Natural killer cell (primary cell): ENCODE data around the gene CACNB3. TPM values are rescaled to one million over a fixed set of nuclear protein-coding genes. Genes with fewer than 3 reads are reported as not detected.

Experiments
- ATAC-seq, 3 donors: fragments of 150-1000 bp in 2 of 3; fragments of 200-7000 bp in 1 of 3; cut with Tn5 transposase; 1 replicate in 1 of 3; 2 replicates in 2 of 3; pipeline ENCODE4 v1.10.0; 2021; ENCODE audit warnings: mild to moderate bottlenecking in 2 of 3, moderate library complexity in 2 of 3
- DNase-seq, 2 donors: peaks; one replicate each; pipeline versions ENCODE4 v3.0.0 to v3.0.0-alpha.2; 2013 to 2021; ENCODE audit warnings: mixed read lengths in 1 of 2
- H3K27ac ChIP-seq: one replicate; pipeline ENCODE4 v1.5.1; 2013; ENCODE audit warnings: mild to moderate bottlenecking, low read length
- H3K27me3 ChIP-seq: one replicate; pipeline ENCODE4 v1.6.1; 2013; ENCODE audit warnings: low read length; ENCODE audit not compliant: control insufficient read depth, insufficient read depth
- H3K36me3 ChIP-seq: one replicate; pipeline ENCODE4 v1.6.1; 2013; ENCODE audit warnings: low read length; ENCODE audit not compliant: control insufficient read depth, insufficient read depth
- H3K4me1 ChIP-seq: one replicate; pipeline ENCODE4 v1.6.1; 2013; ENCODE audit warnings: low read length; ENCODE audit not compliant: control insufficient read depth, insufficient read depth
- H3K4me3 ChIP-seq: one replicate; pipeline ENCODE4 v1.5.1; 2013; ENCODE audit warnings: low read length
- H3K9me3 ChIP-seq: one replicate; pipeline ENCODE4 v1.6.1; 2013; ENCODE audit warnings: low read length; ENCODE audit not compliant: control insufficient read depth, insufficient read depth
- H3K27ac Mint-ChIP-seq, 2 donors: one replicate each; pipeline ENCODE4 v1.8.0; 2022; ENCODE audit warnings: mild to moderate bottlenecking in 2 of 2, mixed read lengths in 2 of 2, moderate library complexity in 1 of 2
- H3K27me3 Mint-ChIP-seq, 2 donors: one replicate each; pipeline ENCODE4 v1.8.0; 2022; ENCODE audit warnings: low read depth in 2 of 2, mixed read lengths in 2 of 2
- H3K36me3 Mint-ChIP-seq: one replicate; pipeline ENCODE4 v1.8.0; 2022; ENCODE audit warnings: mixed read lengths
- H3K4me1 Mint-ChIP-seq, 2 donors: one replicate each; pipeline ENCODE4 v1.8.0; 2022; ENCODE audit warnings: mixed read lengths in 2 of 2
- H3K4me3 Mint-ChIP-seq: one replicate; pipeline ENCODE4 v1.8.0; 2022; ENCODE audit warnings: mild to moderate bottlenecking, moderate library complexity, mixed read lengths
- H3K9me3 Mint-ChIP-seq, 2 donors: one replicate each; pipeline ENCODE4 v1.8.0; 2022; ENCODE audit warnings: mixed read lengths in 2 of 2
- CTCF ChIP-seq: fragments of 200-600 bp; IDR thresholded peaks from one replicate; pipeline ENCODE4 v1.8.0; 2022; ENCODE audit warnings: antibody characterized with exemption
- WGBS: methylation state at CpG from one replicate; pipeline ENCODE4 v1.1.7; 2013; ENCODE audit warnings: missing lambda C conversion rate; ENCODE audit not compliant: insufficient coverage; 5-methylcytosine and 5-hydroxymethylcytosine counted together
- intact Hi-C: fragments of 100-400 bp; cut with micrococcal nuclease; formaldehyde crosslinking; loops from one replicate; pipeline ENCODE4 v1.14.2; 2022
- total RNA-seq, 4 donors: library from RNA; stranded (reverse); fragments of 120-200 nt in 1 of 4; gene quantifications; one replicate each; pipeline versions ENCODE4 v1.2.3 to v1.2.4, GENCODE V29; 2013 to 2022

The CACNB3 gene
- total RNA-seq, 3 donors from 2014 or later (not counting 1 experiment from before 2014, with no cell fraction given), result 7.2 to 12.4 (median 12.2) TPM

- no peaks in the 10 kb centered on the region for H3K36me3 Mint-ChIP-seq
- Histone ChIP-seq H3K4me1 (peaks cover 21% of the 10 kb centered on the region), H3K27ac (no peak overlapping the region), H3K9me3 (no peaks in the 10 kb centered on the region), H3K27me3 (peaks cover 9% of the 10 kb centered on the region), H3K4me3 (no peak overlapping the region), H3K36me3 (no peaks in the 10 kb centered on the region)
- peaks cover 18 to 36% of the 10 kb centered on the region in 2 donors for H3K4me1 Mint-ChIP-seq
- no peak for DNase-seq
- ATAC-seq, result no peak
- no peak overlapping the region for H3K4me3 Mint-ChIP-seq
- H3K27ac Mint-ChIP-seq, result no peak overlapping the region
- peaks cover 6 to 8% of the 10 kb centered on the region in 2 donors for H3K27me3 Mint-ChIP-seq
- TF ChIP-seq CTCF, result no peak
- 97% methylated on average over 5 of the region's 5 CpGs for WGBS
- intact Hi-C loops, result no loop called here
- H3K9me3 Mint-ChIP-seq, result no peaks in the 10 kb centered on the region
These were observed 6.7 kb upstream of the CACNB3 start for GRCh38 chr12:48811437-48812090.

- H3K4me1 Mint-ChIP-seq, result peaks cover 12 to 36% of the 10 kb centered on the region in 2 donors
These were observed 5.9 kb upstream of the CACNB3 start for GRCh38 chr12:48812389-48812788.

GRCh38 chr12:48813465-48814261 is 4.6 kb upstream of the CACNB3 start:
- peak in 1 of 2 donors; percentile 30 for DNase-seq

More at GRCh38 chr12:48812389-48812788, 5.9 kb upstream of the CACNB3 start:
- Histone ChIP-seq H3K36me3 (no peaks in the 10 kb centered on the region), H3K27me3 (peaks cover 11% of the 10 kb centered on the region), H3K4me1 (peaks cover 21% of the 10 kb centered on the region), H3K9me3 (no peaks in the 10 kb centered on the region), H3K27ac (no peak overlapping the region), H3K4me3 (no peak overlapping the region)
- H3K9me3 Mint-ChIP-seq, result no peaks in the 10 kb centered on the region
- intact Hi-C loops, result no loop called here
- 94% methylated on average over 2 of the region's 2 CpGs for WGBS
- peak overlapping the region; percentile 80 for H3K4me3 Mint-ChIP-seq
- H3K36me3 Mint-ChIP-seq, result no peaks in the 10 kb centered on the region
- no peak overlapping the region for H3K27ac Mint-ChIP-seq
- H3K27me3 Mint-ChIP-seq, result peaks cover 8 to 16% of the 10 kb centered on the region in 2 donors
- DNase-seq (no peak), ATAC-seq (no peak)
- TF ChIP-seq CTCF, result no peak

More at GRCh38 chr12:48813465-48814261, 4.6 kb upstream of the CACNB3 start:
- Mint-ChIP-seq H3K36me3 (no peaks in the 10 kb centered on the region), H3K27me3 (peaks cover 8 to 16% of the 10 kb centered on the region in 2 donors), H3K4me3 (peak overlapping the region; percentile 93), H3K9me3 (no peaks in the 10 kb centered on the region), H3K4me1 (peaks cover 12 to 46% of the 10 kb centered on the region in 2 donors), H3K27ac (peak overlapping the region in 1 of 2 donors; percentile 73)
- Histone ChIP-seq H3K9me3 (no peaks in the 10 kb centered on the region), H3K4me1 (peaks cover 30% of the 10 kb centered on the region), H3K36me3 (no peaks in the 10 kb centered on the region), H3K4me3 (peak overlapping the region; percentile 60), H3K27ac (no peak overlapping the region), H3K27me3 (peaks cover 11% of the 10 kb centered on the region)
- TF ChIP-seq CTCF, result no peak
- WGBS, result 10% methylated on average over 11 of the region's 18 CpGs
- ATAC-seq, result no peak
- intact Hi-C loops, result no loop called here
